Colonic mucosa (tissue), 4 donors: ENCODE measurements around the gene GRIK5. TPM values are rescaled to one million over a fixed set of nuclear protein-coding genes. Genes with fewer than 3 reads are reported as not detected.

ENCODE experiments used
- DNase-seq: peaks from one replicate; pipeline ENCODE4 v3.0.0-alpha.2; 2020
- H3K27ac ChIP-seq: fragments of 200-600 bp; one replicate; pipeline ENCODE4 v1.8.0; 2021
- H3K27me3 ChIP-seq: fragments of 200-600 bp; one replicate; pipeline ENCODE4 v1.8.0; 2021
- H3K36me3 ChIP-seq: fragments of 200-600 bp; one replicate; pipeline ENCODE4 v1.8.0; 2021
- H3K4me1 ChIP-seq: fragments of 200-600 bp; one replicate; pipeline ENCODE4 v1.8.0; 2021; ENCODE audit warnings: mild to moderate bottlenecking
- H3K4me3 ChIP-seq: fragments of 200-600 bp; one replicate; pipeline ENCODE4 v1.8.0; 2021
- H3K9ac ChIP-seq, 2 donors: one replicate each; pipeline ENCODE4 v1.7.0; 2013; ENCODE audit warnings: control low read depth in 2 of 2, low read depth in 2 of 2, low read length in 2 of 2
- H3K9me3 ChIP-seq: fragments of 200-600 bp; one replicate; pipeline ENCODE4 v1.8.0; 2021
- CTCF ChIP-seq: fragments of 200-600 bp; IDR thresholded peaks from one replicate; pipeline ENCODE4 v1.8.0; 2022; ENCODE audit warnings: antibody characterized with exemption, mild to moderate bottlenecking
- intact Hi-C: fragments of 100-400 bp; cut with DNase I; formaldehyde crosslinking; loops from one replicate; pipeline ENCODE4 v1.14.1; 2022
- total RNA-seq, 2 donors: library from RNA; stranded (reverse); fragmentation: NEBNext Ultra II Directional in 1 of 2; extraction: Animal tissue kit (Norgen Biotek cat#: 25700) in 1 of 2; gene quantifications; one replicate each; pipeline ENCODE4 v1.2.1, GENCODE V29; 2021
- donor health status: healthy.
- donor health status: DM: no; HTN: no; CAD: no.
- donor health status: DM: no; HTN: no; CAD: no.

GRIK5 gene
- total RNA-seq, 2 donors from 2014 or later: 0.62 to 2.3 TPM

GRCh38 chr19:41990615-41991014 lies 79.4 kb downstream of the GRIK5 start:
- Histone ChIP-seq H3K9ac (no peak overlapping the region), H3K27ac (no peak overlapping the region), H3K9me3 (no peaks in the 10 kb centered on the region), H3K4me3 (no peak overlapping the region), H3K4me1 (no peaks in the 10 kb centered on the region), H3K36me3 (no peaks in the 10 kb centered on the region), H3K27me3 (peaks cover 8% of the 10 kb centered on the region)
- intact Hi-C loops: no loop called here
- DNase-seq: no peak
- TF ChIP-seq CTCF: no peak

- peaks cover 8% of the 10 kb centered on the region for H3K27me3 ChIP-seq
- intact Hi-C loops: no loop called here
Measured at GRCh38 chr19:41990028-41990427, 80.0 kb downstream of the GRIK5 start.

GRCh38 chr19:41988947-41989346 lies 81.1 kb downstream of the GRIK5 start:
- TF ChIP-seq CTCF: no peak
- intact Hi-C loops: no loop called here
- Histone ChIP-seq H3K36me3 (no peaks in the 10 kb centered on the region), H3K4me3 (no peak overlapping the region), H3K4me1 (no peaks in the 10 kb centered on the region), H3K27ac (no peak overlapping the region), H3K9ac (no peak overlapping the region), H3K9me3 (no peaks in the 10 kb centered on the region), H3K27me3 (peaks cover 5% of the 10 kb centered on the region)
- no peak for DNase-seq

More at GRCh38 chr19:41990028-41990427, 80.0 kb downstream of the GRIK5 start:
- H3K9me3 ChIP-seq: no peaks in the 10 kb centered on the region
- H3K4me1 ChIP-seq: no peaks in the 10 kb centered on the region
- no peak overlapping the region for H3K9ac ChIP-seq
- no peak for DNase-seq
- no peaks in the 10 kb centered on the region for H3K36me3 ChIP-seq
- TF ChIP-seq CTCF: no peak
- H3K4me3 ChIP-seq: no peak overlapping the region
- no peak overlapping the region for H3K27ac ChIP-seq

GRCh38 chr19:41987141-41987860 lies 82.7 kb downstream of the GRIK5 start:
- Histone ChIP-seq H3K27me3 (no peaks in the 10 kb centered on the region), H3K4me3 (no peak overlapping the region), H3K36me3 (no peaks in the 10 kb centered on the region), H3K9me3 (no peaks in the 10 kb centered on the region), H3K9ac (no peak overlapping the region), H3K27ac (no peak overlapping the region), H3K4me1 (no peaks in the 10 kb centered on the region)
- TF ChIP-seq CTCF: no peak
- intact Hi-C loops: no loop called here
- no peak for DNase-seq

- no peak for TF ChIP-seq CTCF
- DNase-seq: no peak
- intact Hi-C loops: no loop called here
Measured at GRCh38 chr19:41984961-41985360, 85.0 kb downstream of the GRIK5 start.

More at GRCh38 chr19:41984961-41985360, 85.0 kb downstream of the GRIK5 start:
- Histone ChIP-seq H3K4me1 (no peaks in the 10 kb centered on the region), H3K4me3 (no peak overlapping the region), H3K9ac (no peak overlapping the region), H3K36me3 (no peaks in the 10 kb centered on the region), H3K27ac (no peak overlapping the region), H3K9me3 (no peaks in the 10 kb centered on the region), H3K27me3 (no peaks in the 10 kb centered on the region)
